HFF-Myc (cell line): ENCODE results near the gene SYPL1.

Experiments used
- DNase-seq: peaks from one replicate; pipeline ENCODE4 v3.0.0-alpha.2; 2011; ENCODE audit warnings: low read depth; ENCODE audit errors: extremely low read depth
- H3K4me3 ChIP-seq: replicated peaks from 2 replicates; pipeline ENCODE4 v1.5.1; 2011; ENCODE audit warnings: low read depth, mild to moderate bottlenecking, control low read depth, low read length
- CTCF ChIP-seq: IDR thresholded peaks from 2 replicates; pipeline ENCODE4 v1.5.1; 2012; ENCODE audit warnings: mild to moderate bottlenecking, low read depth, low read length, control low read depth; ENCODE audit errors: missing control alignments

The SYPL1 gene

DNA sequence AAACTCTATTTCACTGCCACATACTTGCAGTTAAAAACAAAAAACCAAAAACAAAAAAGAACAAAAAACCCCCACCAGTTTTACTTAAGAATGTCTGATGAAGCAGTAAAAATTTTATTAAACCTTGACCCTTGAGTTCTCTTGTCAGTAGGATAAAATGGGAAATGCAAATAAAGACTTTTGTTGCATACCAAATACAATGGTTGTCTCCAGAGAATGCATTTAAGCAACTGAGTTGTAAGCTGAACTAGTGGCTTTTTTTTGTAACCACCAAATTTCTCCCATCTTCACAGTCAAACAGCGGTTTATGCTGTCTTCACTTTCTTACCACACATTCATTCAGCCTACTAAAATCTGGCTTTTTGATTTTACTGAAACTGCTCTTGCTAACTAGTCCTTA, 3.1 kb downstream of the SYPL1 start:
- no peak overlapping the region for H3K4me3 ChIP-seq
- no peak for TF ChIP-seq CTCF
- no peak for DNase-seq

DNA sequence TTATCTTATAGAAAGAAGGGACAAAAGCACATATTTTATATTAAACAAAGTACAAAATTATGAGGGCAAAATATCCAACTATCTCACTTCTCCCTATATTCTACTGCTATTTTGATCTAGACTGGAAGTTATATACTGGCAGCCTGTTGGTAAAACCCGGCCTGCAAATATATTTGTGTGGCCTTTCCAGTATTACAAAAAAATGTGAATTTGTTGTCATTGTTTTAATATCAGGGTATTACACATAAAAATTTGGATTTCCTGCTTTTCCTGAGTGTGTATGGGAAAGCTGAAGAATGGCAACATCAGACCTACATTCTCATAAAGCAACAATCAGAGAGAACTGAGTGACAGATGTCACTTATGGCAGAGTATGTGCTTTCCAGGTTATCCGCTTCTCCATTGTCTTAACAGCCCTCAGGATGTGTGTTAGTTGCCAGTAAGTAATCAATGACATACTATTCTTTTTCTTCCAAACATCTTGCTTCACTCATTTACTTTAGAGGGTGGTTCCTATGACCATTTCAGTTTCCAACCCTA, 7.3 kb downstream of the SYPL1 start:
- DNase-seq: no peak
- no peak for TF ChIP-seq CTCF
- H3K4me3 ChIP-seq: no peak overlapping the region

DNA sequence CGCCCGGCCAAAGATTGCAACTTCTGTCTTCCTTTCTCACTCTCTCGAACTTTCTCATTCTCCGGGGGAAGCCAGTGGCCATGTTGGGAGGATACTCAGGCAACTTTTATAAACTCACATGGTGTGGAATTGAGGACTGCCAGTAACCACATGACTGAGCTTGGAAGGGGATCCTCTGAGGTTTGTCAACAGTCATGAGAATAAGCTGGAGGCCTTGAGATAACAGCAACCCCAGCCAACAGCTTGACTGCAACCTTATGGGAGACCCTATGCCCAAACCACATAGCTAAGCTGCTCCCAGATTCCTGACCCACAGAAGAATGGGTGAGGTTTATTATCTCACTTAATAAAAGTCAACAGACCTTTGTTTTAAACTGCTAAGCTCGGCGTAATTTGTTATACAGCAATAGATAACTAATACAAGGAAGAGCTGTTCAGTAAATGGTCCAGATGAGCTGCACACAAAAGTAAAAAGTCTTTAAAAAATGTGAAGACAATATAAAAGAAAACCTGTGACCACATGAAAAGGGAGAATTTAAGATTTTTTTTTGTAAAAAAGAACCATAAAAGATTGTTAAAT, 9.6 kb downstream of the SYPL1 start:
- TF ChIP-seq CTCF: no peak
- no peak overlapping the region for H3K4me3 ChIP-seq
- DNase-seq: no peak

DNA sequence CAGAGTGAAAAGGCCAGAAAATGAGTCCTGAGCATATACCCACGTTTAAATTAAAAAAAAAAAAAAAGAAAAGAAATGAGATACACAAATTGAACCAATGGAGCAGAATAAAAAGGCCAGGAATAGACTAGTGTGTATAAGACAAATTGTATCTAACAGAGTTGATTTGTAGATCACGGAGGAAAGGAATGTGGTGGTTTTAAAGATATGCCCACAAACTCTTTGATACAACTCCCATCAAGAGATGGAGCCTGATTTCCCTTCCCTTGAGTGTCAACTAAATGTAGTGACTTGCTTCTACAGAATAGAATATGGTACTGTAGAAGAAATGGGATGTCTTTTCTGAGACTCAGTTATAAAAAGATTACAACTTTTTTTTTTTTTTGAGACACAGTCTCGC, 10.4 kb downstream of the SYPL1 start:
- H3K4me3 ChIP-seq: no peak overlapping the region
- no peak for TF ChIP-seq CTCF
- no peak for DNase-seq

DNA sequence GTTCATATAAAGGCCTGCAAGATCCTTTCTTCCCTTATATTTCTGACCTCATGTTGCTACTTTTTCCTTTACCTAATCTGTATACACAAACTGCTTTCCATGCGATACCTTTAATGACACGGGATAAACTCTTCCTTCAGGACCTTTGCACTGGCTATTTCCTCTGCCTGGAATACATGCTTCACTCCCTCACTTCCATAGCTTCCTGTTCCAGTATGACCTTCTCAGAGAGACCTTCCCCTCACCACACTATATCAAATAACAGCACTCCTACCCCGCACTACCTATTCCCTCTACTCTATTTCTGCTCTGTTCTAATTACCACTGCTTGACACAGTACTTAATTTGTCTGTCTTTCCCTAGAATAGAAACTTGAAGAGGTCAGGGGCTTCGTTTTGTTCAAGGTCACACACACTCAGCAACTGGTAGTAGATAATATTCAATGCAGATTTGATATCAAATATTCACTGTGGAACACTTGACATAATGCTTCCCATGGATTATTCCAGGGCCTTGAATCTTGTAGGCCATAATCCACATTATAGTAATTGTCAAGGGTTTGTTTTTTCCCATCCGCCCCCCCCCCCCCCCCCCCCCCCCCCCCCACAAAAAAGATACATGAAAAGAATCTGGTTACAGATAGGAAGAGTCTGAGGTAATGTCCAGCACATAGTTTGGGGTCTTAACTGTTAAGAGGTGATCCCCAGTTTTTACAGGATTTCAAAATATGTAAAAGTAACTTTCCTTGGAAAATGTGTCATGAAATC, 11.1 kb downstream of the SYPL1 start:
- DNase-seq: no peak
- no peak overlapping the region for H3K4me3 ChIP-seq
- TF ChIP-seq CTCF: no peak

DNA sequence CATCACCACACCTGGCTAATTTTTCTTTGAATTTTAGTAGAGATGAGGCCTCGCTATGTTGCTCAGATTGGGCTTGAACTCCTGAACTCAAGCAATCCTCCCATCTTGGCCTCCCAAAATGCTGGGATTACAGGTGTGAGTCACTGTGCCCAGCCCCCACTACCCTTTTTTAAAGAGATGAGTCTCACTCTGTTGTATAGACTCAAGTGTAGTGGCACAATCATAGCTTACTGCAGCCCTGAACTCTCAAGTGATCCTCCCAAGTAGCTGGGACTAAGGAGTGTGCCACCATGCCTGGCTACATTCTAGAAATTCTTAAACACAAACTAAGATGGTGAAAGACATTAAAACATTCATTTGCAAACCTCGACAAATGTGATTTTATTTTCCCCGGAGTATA, 12.6 kb downstream of the SYPL1 start:
- DNase-seq: no peak
- TF ChIP-seq CTCF: no peak
- no peak overlapping the region for H3K4me3 ChIP-seq
